Measurements from ENCODE around the gene TEKTIP1.

The TEKTIP1 gene

GRCh38 chr19:3536429-3537100, 2.4 kb upstream of the TEKTIP1 start:
- DNase-seq (ENCODE audit: insufficient read length, low spot score) (no peak), FAIRE-seq (no peak)

DNA sequence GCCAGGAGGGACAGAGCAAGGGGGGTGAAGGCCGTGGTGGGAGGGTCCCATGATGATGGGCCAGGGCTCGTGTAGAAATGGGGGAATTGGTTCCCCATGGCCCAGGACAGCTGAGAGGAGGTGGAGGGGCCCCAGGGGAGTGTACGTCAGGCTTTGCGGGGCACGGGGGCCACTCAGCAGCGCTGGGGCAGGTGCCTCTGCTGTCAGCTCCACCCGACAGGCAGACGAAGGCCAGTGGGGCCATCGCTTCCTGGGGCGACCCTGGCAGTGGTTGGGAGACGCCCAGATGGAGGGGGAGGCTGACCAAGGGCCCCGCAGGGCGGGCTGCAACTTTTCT, 1.9 kb upstream of the TEKTIP1 start:
- DNase-seq (ENCODE audit: insufficient read length, low spot score) (no peak), FAIRE-seq (no peak)

DNA sequence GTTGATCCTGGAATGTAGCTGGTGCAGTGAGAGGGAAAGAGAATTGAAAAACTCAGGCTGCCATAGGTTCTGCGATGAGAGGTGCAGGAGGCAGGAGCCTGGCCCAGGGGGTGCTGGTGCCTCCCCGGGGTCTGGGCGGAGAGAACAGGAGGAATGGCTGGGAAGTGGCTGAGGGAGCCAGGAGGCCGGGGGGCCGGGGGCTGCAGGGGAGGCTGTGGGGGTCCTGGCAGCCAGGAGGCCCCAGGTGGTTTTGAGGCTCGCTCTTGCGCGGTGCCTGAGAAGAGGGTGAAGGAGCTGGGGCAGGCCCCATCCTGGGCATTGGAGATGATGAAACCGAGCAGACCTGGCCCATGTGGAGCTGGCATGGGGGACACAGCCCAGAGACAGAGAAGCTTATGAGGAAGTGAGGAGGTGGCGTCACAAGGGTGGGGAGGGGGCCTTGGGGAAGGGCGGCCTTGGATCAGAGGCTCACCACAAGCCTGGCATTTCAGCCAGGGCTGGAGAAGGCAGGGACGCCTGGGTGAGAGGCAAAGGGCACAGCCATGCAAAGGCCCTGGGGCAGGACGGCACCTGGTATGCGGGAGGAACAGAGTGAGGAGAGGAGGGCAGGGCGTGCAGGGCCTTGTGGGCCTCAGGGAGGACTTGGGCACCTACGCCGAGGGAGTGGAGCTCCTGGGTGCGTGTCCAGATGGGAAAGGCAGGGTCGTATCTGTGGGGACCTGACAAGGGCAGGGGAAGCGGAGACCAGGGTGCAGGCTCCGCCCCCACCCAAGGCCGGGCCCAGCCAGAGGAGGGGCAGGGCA, 1.3 kb upstream of the TEKTIP1 start:
- FAIRE-seq (no peak), DNase-seq (ENCODE audit: insufficient read length, low spot score) (no peak)

GRCh38 chr19:3538258-3538929, 580 bp upstream of the TEKTIP1 start:
- DNase-seq (ENCODE audit: insufficient read length, low spot score) (no peak), FAIRE-seq (no peak)

GRCh38 chr19:3539756-3540118, 763 bp downstream of the TEKTIP1 start:
- no peak for DNase-seq (ENCODE audit: insufficient read length, low spot score)
- no peak for FAIRE-seq

- FAIRE-seq (no peak), DNase-seq (ENCODE audit: insufficient read length, low spot score) (no peak)
These were observed 4.4 kb downstream of the TEKTIP1 start for GRCh38 chr19:3543150-3544057.

GRCh38 chr19:3544058-3544376, 5.0 kb downstream of the TEKTIP1 start:
- no peak for FAIRE-seq
- DNase-seq (ENCODE audit: insufficient read length, low spot score), result no peak

GRCh38 chr19:3544742-3545668, 6.0 kb downstream of the TEKTIP1 start:
- DNase-seq (ENCODE audit: insufficient read length, low spot score), result peak; percentile 93
- FAIRE-seq, result peak; percentile 89

DNA sequence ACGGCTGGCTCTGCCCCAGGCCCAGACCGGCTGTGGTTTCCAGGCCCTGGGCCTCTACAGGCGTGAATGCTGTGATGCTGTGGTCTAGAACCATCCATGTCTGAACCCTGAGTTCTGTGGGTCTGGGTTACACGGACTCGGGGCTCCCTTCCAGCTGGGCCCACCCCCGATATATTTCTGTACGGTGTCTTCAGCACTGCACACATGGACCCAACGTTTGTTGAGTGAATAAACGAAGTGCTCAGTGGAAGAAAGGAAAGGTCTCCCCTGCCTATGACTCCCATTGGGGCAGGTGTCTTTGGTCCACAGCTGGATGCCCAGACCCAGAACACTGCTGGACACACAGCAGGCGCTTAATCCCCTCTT, 6.7 kb downstream of the TEKTIP1 start:
- no peak for FAIRE-seq
- no peak for DNase-seq (ENCODE audit: insufficient read length, low spot score)

GRCh38 chr19:3546119-3546518, 7.1 kb downstream of the TEKTIP1 start:
- DNase-seq (ENCODE audit: insufficient read length, low spot score) (no peak), FAIRE-seq (no peak)

- FAIRE-seq (no peak), DNase-seq (ENCODE audit: insufficient read length, low spot score) (no peak)
These were observed 8.3 kb downstream of the TEKTIP1 start for GRCh38 chr19:3547301-3547731.

DNA sequence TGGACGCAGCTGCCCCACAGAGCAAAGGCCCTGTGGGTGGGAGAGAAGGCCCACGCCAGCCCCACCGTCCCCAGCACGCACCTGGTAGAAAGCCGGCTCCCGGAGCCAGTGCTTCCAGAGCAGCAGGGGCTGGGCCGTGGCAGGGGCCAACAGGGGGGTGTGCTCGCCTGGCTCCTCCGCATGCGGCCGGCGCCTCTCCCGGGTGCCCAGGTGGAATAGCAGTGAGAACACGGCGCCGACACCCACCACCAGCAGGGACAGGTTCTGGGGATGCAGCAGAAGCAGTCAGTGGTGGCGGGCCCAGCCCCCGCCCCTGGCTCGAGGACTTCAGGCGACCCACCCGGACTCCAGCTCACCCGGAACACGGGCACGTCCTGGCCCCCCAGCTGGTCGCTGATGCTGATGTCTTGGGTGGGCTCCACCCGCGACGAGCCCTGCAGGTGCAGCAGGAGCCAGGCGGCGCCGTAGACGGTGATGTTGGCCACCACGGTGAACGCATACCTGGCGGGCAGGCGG, 8.9 kb downstream of the TEKTIP1 start:
- no peak for FAIRE-seq
- no peak for DNase-seq (ENCODE audit: insufficient read length, low spot score)

DNA sequence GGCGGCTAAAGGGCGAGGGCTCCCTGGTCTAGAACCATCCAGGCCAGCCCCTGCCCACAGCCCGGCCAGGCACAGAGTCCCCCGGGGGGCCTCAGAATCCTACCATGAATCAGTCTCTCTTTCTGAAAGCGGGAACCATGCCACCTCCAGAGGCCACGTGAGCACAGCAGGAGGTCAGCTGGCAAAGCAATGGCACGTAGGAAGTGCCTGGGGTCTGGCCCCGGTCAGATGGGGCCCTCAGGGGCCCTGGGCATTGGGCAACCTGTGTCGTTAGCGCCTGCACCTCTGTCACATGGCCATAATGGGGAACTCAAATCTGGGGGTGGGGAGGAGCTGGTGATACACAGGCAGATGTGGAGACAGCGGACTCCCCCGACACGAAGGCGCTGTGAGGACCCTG, 9.6 kb downstream of the TEKTIP1 start:
- no peak for DNase-seq (ENCODE audit: insufficient read length, low spot score)
- FAIRE-seq, result no peak

GRCh38 chr19:3549816-3550215, 10.8 kb downstream of the TEKTIP1 start:
- no peak for FAIRE-seq

GRCh38 chr19:3550947-3551791, 12.2 kb downstream of the TEKTIP1 start:
- FAIRE-seq (no peak), DNase-seq (ENCODE audit: insufficient read length, low spot score) (no peak)

More at GRCh38 chr19:3549816-3550215, 10.8 kb downstream of the TEKTIP1 start:
- DNase-seq (ENCODE audit: insufficient read length, low spot score), result no peak

DNA sequence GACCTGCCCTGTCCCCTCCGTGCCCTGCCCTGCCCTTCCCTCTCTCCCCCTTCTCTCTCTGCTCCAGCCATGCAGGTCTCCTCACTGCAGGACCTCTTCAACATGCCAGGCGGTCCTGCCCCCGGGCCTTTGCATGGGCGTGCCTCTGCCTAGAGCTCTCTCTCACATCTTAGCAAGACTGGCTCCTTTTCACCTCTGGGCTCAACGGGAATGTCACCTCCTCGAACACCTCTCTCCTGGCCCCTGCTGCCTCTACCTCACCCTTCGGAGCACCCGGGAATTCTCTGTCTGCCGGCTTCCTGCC, 12.8 kb downstream of the TEKTIP1 start:
- DNase-seq (ENCODE audit: insufficient read length, low spot score) (no peak), FAIRE-seq (no peak)

DNA sequence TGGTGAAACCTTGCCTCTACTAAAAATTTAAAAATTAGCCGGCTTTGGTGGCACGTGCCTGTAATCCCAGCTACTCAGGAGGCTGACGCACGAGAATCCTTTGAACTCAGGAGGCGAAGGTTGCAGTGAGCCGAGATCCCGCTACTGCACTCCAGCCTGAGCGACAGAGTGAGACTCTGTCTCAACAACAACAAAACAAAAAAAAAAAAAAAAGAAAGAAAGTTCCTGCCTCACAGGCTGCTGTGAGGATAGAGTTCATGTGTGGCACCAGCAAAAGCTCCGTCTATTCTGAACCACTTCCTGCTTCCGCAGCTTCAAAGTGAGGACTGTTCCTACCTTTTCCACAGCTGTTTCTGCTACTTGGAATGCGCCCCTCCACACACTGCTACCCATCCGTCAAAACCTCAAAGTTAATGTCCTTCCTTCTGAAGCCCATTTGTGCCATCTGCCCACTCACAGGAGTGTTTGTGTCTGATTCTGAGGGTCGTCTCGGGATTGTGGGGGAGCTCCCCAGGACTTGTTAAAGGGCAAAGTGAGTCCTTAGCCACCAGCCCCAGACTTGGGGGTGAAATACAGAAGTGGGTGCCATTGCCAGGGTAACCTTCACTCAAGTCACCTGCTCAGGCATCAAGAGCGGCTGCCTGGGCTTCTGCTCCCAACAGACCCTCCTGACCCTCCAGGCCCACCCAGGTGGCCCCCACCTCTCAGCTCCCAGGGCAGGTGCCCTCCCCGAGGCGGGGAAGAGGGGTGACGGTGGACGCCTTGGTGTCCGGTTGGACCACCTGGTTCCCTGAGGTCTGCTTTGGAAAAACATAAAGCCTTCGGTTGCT, 15.5 kb downstream of the TEKTIP1 start:
- FAIRE-seq (peak; percentile 87), DNase-seq (ENCODE audit: insufficient read length, low spot score) (no peak)

All from GM19239 (cell line).